Osteocyte (in vitro differentiated cells): Measurements from ENCODE around the gene GTSE1. TPM values are rescaled to one million over a fixed set of nuclear protein-coding genes. Genes with fewer than 3 reads are reported as not detected.

Experiments used
- DNase-seq: peaks from one replicate; pipeline ENCODE4 v3.0.0; 2021; ENCODE audit warnings: mixed read lengths; ENCODE audit not compliant: unreplicated experiment; ENCODE audit errors: extremely low spot score
- H3K27ac Mint-ChIP-seq: one replicate; pipeline ENCODE4 v1.8.0; 2021; ENCODE audit warnings: mild to moderate bottlenecking, mixed read lengths; ENCODE audit not compliant: unreplicated experiment
- H3K27me3 Mint-ChIP-seq: one replicate; pipeline ENCODE4 v1.8.0; 2021; ENCODE audit warnings: mixed read lengths; ENCODE audit not compliant: unreplicated experiment
- H3K36me3 Mint-ChIP-seq: one replicate; pipeline ENCODE4 v1.8.0; 2021; ENCODE audit warnings: mixed read lengths; ENCODE audit not compliant: unreplicated experiment
- H3K4me1 Mint-ChIP-seq: one replicate; pipeline ENCODE4 v1.8.0; 2021; ENCODE audit warnings: mixed read lengths; ENCODE audit not compliant: unreplicated experiment
- H3K4me3 Mint-ChIP-seq: one replicate; pipeline ENCODE4 v1.8.0; 2021; ENCODE audit warnings: mild to moderate bottlenecking, moderate library complexity, mixed read lengths; ENCODE audit not compliant: unreplicated experiment
- H3K9me3 Mint-ChIP-seq: one replicate; pipeline ENCODE4 v1.8.0; 2021; ENCODE audit warnings: mixed read lengths; ENCODE audit not compliant: unreplicated experiment
- CTCF ChIP-seq: fragments of 200-600 bp; sonication (generic); IDR thresholded peaks from 2 replicates; pipeline ENCODE4 v1.5.0; 2021; ENCODE audit warnings: antibody characterized with exemption, mild to moderate bottlenecking, moderate library complexity
- total RNA-seq: library from RNA; stranded (reverse); gene quantifications from 2 replicates; pipeline ENCODE4 v1.2.1, GENCODE V29; 2021

The GTSE1 gene
- total RNA-seq, 1 donor from 2014 or later, result 9.4 TPM

DNA sequence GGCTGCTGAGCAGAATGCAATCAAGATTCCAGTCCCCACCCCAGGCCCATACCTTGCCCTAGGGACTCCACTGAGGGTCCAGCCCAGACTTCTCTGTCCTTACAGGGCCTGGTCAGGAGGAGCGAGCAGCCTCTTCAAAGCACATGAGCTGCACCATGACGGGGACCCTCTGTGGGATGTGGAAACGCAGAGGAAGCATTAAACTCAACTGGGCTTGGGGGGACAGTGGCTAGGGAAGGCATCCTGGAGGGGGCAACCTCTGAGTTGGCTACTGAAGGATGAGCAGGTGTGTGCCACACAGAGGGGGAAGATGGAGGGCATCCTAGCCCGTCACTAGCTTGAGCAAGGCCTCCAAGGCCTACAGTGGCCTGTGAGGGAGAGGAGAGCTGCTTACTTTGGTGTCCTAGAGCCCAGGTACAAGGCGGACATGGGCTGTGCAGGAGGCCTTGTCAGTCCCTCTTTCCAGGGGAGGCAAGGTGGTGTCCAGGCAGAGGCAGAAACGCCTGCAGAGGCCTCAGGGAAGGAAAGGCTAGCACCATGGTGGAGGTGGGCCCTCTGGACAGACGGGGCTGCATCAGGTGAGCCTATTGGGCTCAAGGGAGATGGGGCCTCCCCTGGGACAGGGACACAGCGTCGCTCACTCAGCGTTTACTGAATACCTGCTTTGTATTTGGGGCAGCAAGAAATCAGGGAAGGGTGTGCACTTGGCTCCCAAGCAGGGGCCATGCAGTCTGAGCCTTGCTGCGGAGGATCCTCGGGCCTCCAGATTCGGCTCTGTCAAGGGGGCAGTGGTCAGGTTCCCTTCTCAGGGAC, 14.6 kb upstream of the GTSE1 start:
- Mint-ChIP-seq H3K27ac (no peak overlapping the region), H3K27me3 (no peaks in the 10 kb centered on the region), H3K9me3 (no peaks in the 10 kb centered on the region), H3K36me3 (peaks cover 34% of the 10 kb centered on the region), H3K4me1 (no peaks in the 10 kb centered on the region), H3K4me3 (no peak overlapping the region)
- no peak for TF ChIP-seq CTCF
- DNase-seq, result no peak

DNA sequence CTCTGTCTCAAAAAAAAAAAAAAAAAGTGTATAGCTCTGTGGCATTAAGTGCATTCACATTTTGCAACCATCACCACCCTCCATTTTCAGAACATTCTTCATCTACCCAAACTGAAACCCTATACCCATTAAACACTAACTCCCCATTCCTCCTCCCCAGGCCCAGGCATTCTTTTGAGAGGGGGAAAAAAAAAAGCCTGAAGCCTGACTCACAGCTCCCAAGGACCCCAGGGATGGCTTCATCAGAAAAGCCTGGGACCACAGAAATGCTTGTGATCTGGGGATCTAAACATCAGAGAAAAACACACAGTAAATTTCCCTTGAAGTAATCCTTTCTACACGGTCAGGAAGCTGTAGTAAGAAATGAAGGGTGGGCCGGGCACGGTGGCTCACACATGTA, 10.7 kb upstream of the GTSE1 start:
- no peak for DNase-seq
- Mint-ChIP-seq H3K27me3 (no peaks in the 10 kb centered on the region), H3K9me3 (no peaks in the 10 kb centered on the region), H3K4me1 (no peaks in the 10 kb centered on the region), H3K27ac (no peak overlapping the region), H3K4me3 (no peak overlapping the region), H3K36me3 (peaks cover 27% of the 10 kb centered on the region)
- TF ChIP-seq CTCF, result no peak

DNA sequence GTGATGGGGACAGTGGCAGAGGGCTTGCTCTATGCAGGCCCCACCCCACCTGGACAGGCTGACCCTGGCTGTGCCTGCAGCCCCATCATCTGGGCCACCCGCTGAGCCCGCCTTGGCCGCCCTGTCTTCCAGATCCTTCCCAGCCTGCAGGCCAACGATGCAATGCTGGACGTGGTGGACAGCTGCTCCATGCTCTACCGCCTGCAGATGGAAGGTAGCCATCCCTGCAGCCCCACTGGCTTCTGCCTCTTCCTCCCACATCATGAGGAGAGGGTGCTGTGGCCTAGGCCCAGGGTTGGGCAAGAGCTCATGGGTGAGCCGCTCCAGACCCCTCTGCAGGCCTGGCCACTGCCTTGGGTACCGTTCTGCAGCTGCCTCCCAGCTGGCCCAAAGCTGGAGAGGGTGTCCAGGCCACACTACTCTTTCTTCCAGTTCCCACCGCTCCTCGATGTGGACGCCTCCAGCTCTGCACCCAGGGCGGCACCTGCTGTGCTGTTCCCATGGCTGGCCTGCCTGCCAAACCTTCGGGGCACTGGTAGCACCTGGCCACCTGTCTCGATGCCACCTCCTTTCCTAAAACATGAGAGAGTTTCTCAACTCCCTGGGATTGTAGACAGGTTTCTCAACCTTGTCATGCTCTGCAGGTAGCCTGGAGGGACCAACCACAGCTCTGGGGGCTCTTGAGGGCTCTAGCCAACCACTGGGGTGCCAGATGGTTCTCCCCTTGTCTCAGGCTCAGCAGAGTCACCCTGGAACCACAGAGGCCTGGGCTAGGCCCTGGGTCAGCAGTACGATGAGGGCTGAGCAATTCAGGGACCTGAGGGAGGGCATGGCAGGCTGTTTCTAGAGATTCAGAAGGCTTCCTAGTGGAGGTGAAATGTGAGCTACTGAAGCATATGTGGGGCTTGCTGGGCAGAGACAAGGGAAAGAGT, 9.5 kb upstream of the GTSE1 start:
- Mint-ChIP-seq H3K9me3 (peaks cover 2% of the 10 kb centered on the region), H3K27ac (no peak overlapping the region), H3K27me3 (no peaks in the 10 kb centered on the region), H3K4me3 (no peak overlapping the region), H3K4me1 (no peaks in the 10 kb centered on the region), H3K36me3 (peaks cover 26% of the 10 kb centered on the region)
- no peak for DNase-seq
- TF ChIP-seq CTCF, result no peak

- no peak overlapping the region for H3K27ac Mint-ChIP-seq
- H3K27me3 Mint-ChIP-seq, result no peaks in the 10 kb centered on the region
- H3K9me3 Mint-ChIP-seq, result peaks cover 2% of the 10 kb centered on the region
- H3K4me3 Mint-ChIP-seq, result no peak overlapping the region
- no peak for DNase-seq
- peaks cover 34% of the 10 kb centered on the region for H3K36me3 Mint-ChIP-seq
- no peak for TF ChIP-seq CTCF
- peaks cover 2% of the 10 kb centered on the region for H3K4me1 Mint-ChIP-seq
Measured at GRCh38 chr22:46287873-46288751, 8.6 kb upstream of the GTSE1 start.
